ENCODE results near the gene SEC22A. TPM values are rescaled to one million over a fixed set of nuclear protein-coding genes. Genes with fewer than 3 reads are reported as not detected.

SEC22A gene
- polyA plus RNA-seq, 4 donors = 24.8 to 28.7 (median 26.3) TPM

DNA sequence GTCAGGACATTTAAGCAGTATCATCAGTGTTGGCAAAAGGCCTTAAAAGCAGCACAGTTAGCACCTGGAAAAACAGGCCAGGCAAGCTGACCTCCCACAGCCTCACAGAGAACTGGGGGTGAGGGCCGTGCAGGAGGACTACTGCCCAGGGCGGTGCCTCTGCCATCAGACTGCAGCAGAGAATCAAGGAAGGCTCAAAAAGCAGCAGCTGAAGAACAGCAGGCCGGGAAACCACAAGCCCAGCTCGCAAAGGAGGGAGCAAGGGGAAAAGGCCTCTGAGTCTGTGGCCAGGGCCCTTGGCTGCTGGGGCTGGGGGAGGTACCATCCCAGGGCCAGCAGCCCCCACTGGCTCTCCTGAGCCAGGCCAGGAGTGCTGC, 84.2 kb downstream of the SEC22A start:
- DNase-seq (ENCODE audit: low read depth in 4 of 4, low spot score in 2 of 4) = no peak

DNA sequence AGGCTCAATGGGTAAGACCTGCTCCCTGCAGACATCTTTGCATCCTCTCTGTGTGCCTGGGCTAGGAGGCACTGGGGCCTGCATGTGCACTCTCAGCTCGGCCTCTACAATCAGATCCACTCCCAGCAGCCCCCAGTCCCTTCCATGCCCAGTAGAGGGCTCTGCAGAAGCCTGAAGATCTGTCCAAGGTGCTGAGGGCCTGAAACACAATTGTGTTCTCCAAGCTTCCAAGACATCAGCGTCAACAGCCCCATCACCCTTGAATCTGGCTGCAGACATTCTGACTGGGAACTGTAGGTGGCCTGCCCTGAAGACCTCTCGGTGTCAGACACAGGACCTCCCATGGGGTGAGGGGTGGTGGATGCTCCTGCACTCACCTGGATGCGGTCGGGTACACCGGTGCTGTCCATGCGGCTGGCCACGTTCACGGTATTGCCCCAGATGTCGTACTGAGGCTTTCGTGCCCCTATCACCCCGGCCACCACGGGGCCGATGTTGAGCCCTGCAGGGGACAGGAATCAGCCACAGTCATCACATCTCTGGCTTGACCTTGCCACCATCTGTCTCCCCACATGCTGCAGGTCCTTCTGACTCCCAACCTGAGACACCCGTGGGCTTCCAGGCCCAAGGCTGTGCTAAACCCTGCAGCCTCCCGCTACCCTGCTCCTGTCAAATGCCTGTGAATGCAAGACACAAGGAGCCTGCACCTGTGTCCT, 84.7 kb downstream of the SEC22A start:
- peak; percentile 13 to 41 (median 22) for DNase-seq (ENCODE audit: low read depth in 4 of 4, low spot score in 2 of 4)

- DNase-seq (ENCODE audit: low read depth in 4 of 4, low spot score in 2 of 4) = no peak
Measured at GRCh38 chr3:123287051-123287961, 85.6 kb downstream of the SEC22A start.

DNA sequence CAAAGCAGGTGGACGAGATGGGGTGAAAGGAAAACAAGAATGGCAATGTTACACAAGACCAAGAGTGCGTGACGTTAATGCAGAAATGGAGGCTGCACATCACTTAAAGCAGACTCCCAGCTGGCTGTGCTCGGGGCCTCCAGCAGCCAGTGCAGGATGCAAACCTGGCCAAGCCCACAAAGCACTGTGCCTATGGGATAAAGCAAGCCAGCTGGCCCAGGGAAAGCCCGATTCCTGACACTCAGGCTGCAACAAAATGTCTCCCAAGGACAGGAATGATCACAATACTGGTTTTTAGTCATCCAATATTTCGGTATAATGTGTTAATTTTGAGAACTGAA, 86.2 kb downstream of the SEC22A start:
- no peak for DNase-seq (ENCODE audit: low read depth in 4 of 4, low spot score in 2 of 4)

- DNase-seq (ENCODE audit: low read depth in 4 of 4, low spot score in 2 of 4) = no peak
Measured at GRCh38 chr3:123289391-123290106, 87.8 kb downstream of the SEC22A start.

DNA sequence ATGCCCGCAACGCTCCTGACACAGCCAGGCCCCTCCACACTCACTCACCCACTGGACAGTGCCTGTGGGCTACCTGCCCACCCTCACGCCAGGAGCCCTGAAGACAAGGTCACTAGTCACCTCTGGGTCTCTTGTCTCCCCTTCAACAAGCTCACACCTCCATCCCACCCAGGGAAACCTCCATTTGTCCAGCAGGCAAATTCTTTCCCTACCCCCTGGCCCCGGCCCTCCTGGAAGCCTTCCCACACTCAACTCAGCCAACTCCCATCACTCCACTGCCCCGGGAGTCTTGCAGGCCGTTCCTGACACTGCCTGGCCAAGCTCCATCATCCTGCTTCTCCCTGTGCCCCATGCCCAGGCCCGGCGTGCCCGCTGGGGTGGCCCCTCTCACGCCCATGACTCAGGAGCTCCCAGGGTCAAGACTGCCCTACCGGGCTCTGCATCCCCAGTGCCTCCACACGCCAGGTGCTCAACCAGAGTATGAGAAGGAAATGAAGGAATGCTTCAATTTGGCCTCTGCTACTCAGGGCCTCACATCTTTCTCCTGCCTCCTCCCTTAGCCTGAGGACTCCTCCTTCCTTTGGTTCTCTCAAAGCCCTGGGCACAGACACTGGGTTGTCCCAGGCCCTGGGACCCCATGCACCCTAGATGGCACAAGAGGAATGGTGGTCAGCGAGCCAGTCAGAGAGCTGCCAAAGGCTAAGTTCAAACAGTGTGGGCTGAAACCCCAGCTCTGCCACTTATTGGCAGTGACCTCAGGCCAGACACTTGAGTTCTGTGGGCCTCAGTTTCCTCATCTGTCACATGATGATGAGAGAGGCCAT, 88.6 kb downstream of the SEC22A start:
- DNase-seq (ENCODE audit: low read depth in 4 of 4, low spot score in 2 of 4) = no peak

DNA sequence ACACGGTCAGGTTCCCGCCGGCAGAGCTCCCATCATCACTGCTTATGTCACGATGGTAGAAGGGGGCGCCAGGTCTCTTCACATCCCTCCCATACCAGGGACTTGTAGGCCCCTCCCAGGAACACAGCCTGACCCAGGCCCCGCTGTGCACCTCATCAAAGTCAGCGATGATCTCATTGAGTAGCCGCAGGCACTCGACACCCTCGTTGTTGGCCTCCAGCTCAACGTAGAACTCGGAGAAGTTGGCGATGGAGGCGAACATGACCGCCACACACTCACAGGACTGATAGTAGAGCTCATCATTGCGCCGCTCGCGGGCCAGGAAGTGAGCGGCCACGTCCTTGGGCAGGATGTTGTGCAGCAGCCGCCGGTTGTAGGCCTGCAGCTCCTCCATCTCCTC, 89.2 kb downstream of the SEC22A start:
- no peak for DNase-seq (ENCODE audit: low read depth in 4 of 4, low spot score in 2 of 4)

DNA sequence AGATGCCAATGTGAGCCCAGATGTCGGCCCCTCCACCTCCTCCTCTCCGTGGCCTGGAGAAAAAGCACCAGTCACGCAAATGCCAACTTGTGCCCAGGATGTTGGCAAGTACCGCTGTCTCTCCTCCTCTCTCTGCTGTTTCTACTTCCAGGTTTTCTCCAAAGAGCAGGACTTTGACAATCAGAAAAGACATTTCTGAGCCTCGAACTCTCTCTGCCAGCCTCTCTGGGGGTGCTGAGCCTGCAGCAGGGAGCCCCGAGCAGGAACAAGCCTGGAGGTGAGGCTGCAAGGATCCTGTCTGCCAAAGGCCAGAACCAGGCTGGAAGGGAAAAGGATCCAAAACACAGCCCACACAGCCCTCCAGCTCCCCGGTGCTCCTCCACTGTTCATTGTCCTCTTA, 89.7 kb downstream of the SEC22A start:
- no peak for DNase-seq (ENCODE audit: low read depth in 4 of 4, low spot score in 2 of 4)

GRCh38 chr3:123292321-123293310, 90.9 kb downstream of the SEC22A start:
- DNase-seq (ENCODE audit: low read depth in 4 of 4, low spot score in 2 of 4) = no peak

DNA sequence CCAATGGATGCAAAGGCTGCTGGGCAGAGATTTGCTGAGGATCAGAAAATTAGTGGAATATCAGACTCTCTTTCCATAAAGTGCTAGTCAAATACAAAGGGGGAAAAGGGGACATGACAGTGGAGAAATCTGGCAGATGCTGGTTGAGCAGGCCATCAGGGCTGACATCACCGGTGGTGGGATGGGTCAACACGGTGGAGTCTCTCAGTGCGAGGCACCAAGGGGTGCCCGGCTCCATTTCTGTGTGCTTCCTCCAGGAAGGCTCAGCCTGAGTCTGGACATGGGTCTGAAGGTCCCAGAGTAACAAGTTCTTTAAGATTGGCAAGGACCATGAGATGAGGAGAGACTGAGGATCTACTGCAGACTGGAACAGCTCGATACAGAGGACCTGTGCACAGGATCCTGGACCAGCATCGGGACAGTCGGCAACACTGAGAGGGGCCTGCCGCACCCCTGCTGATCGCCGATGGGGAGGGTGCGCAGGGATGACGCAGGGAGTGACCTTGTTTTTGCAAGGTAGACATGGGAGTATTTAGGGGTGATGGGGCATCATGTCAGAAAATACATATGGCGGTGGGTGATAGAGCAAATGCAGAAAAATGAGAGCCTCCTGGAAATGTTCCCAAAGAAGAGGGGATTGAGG, 92.7 kb downstream of the SEC22A start:
- no peak for DNase-seq (ENCODE audit: low read depth in 4 of 4, low spot score in 2 of 4)

GRCh38 chr3:123295171-123295900, 93.6 kb downstream of the SEC22A start:
- DNase-seq (ENCODE audit: low read depth in 4 of 4, low spot score in 2 of 4) = no peak

- DNase-seq (ENCODE audit: low read depth in 4 of 4, low spot score in 2 of 4) = no peak
Measured at GRCh38 chr3:123295901-123296250, 94.1 kb downstream of the SEC22A start.

- DNase-seq (ENCODE audit: low read depth in 4 of 4, low spot score in 2 of 4) = no peak
Measured at GRCh38 chr3:123296261-123296660, 94.5 kb downstream of the SEC22A start.

DNA sequence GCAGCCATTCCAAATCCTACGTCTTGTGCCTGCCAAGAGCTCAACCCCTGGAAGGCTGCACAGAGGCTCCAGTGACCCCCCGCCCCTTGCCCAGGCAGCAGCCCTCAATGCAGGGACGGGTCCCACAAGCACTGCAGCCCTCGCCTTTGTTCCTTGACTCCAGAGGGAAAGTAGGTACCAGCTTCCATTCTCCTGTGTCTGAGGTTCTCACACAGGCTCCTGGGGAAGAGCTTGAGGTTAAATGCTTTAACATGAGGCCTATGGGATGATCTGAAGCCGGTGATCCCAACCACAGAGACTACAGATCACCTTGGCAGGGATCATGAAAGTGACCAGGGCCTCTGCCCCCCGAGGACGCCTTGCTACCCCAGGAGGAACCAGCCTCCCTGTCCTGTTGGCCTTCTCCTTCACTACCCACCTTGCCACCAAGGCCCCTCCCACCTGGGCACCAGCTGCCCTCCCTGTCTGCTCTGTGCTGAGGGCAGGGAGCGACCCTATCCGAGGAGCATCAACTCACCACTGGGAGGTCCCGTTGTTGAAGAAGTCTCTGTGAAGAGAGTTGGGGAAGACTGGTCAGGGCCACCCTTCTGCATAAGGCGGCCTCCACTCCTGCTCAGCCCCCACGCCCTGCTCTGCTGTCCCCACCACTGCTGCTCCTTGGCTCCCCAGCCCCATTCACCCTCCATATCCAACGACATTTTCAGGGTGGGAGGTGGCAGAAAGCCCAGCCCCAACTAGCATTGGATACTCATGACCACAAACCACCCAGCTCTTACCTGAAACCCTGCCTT, 95.3 kb downstream of the SEC22A start:
- DNase-seq (ENCODE audit: low read depth in 4 of 4, low spot score in 2 of 4) = no peak

GRCh38 chr3:123297627-123297899, 95.8 kb downstream of the SEC22A start:
- no peak for DNase-seq (ENCODE audit: low read depth in 4 of 4, low spot score in 2 of 4)

DNA sequence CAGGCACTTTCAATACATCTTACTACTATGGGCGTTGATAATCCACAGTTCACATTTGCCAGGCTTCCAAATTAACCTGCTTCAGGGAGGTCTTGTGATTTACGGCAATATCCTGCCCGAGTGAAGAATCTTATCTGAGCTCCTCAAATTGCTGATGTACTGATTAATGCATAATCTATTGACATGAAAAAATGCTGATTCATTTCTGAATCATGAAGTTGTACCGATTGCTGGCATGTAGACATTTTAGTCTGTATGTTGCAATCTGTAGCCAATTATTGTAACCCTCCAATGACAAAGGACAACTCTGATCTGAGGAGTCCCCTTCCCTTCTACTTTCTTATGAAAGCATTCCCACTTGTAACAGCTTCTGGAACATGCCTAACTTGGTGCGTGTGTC, 97.2 kb downstream of the SEC22A start:
- no peak for DNase-seq (ENCODE audit: low read depth in 4 of 4, low spot score in 2 of 4)

- DNase-seq (ENCODE audit: low read depth in 4 of 4, low spot score in 2 of 4) = no peak
Measured at GRCh38 chr3:123299581-123299980, 97.8 kb downstream of the SEC22A start.

DNA sequence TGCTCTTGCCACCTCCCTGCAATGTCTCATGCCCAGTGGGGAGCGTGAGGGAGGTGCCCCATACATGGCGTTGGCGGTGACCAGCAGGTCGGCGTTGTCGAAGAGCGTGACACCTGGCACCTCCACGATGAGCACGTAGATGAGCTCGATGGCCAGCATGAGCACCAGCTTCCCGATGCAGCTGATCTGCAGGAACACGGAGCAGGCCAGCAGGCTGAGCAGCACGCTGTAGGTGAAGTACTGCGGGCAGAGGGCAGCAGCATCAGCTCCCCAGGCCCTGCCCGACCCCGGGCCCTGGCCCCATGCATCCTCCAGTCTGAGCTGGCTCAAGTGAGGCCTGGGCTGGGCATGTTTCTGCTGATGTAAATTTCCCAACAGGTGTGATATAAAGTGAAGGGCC, 98.3 kb downstream of the SEC22A start:
- no peak for DNase-seq (ENCODE audit: low read depth in 4 of 4, low spot score in 2 of 4)
